GM12878 (cell line): Measurements from ENCODE around the gene INSC. TPM values are rescaled to one million over a fixed set of nuclear protein-coding genes. Genes with fewer than 3 reads are reported as not detected.

Source experiments
- ATAC-seq: fragments of 200-7000 bp; cut with Tn5 transposase; 3 replicates; pipeline ENCODE4 v1.9.1; 2020; ENCODE audit warnings: mild to moderate bottlenecking, moderate library complexity
- BruUV-seq: library from RNA; stranded (reverse); fragments of 400-500 nt; replicated peaks from 2 replicates; lab custom pipeline; 2021; lab: Mats Ljungman, UMichigan
- CTCF ChIA-PET: fragments of 300-600 bp; sonication (Branson Sonifier 250); formaldehyde crosslinking; extraction: SDS; loops from one replicate; lab custom pipeline; 2021; ENCODE audit warnings: inconsistent platforms; lab: Yijun Ruan, JAX
- POLR2A ChIA-PET: fragments of 350-600 bp; formaldehyde crosslinking; extraction: SDS; loops from one replicate; lab custom pipeline; 2021; ENCODE audit warnings: inconsistent platforms; lab: Charles Lee
- RAD21 ChIA-PET: fragments of 300-600 bp; sonication (Branson Sonifier 250); formaldehyde crosslinking; loops from one replicate; lab custom pipeline; 2023; ENCODE audit warnings: antibody characterized with exemption; ENCODE audit not compliant: unreplicated experiment; lab: Charles Lee
- SMC1A ChIA-PET: fragments of 300-600 bp; sonication (Branson Sonifier 250); formaldehyde crosslinking; loops from one replicate; lab custom pipeline; 2023; ENCODE audit not compliant: unreplicated experiment, uncharacterized antibody; lab: Charles Lee
- DNase-seq: peaks from one replicate; pipeline ENCODE4 v3.0.0-alpha.2; 2011; ENCODE audit warnings: low read depth, low spot score
- FAIRE-seq: peaks from 3 replicates; lab custom pipeline; 2011; peaks lifted over from hg19 to GRCh38; lab: Jason Lieb, UNC
- H2AFZ ChIP-seq: 2 replicates; pipeline ENCODE4 v1.6.0; 2011; ENCODE audit warnings: low read depth, low read length, control low read depth; ENCODE audit not compliant: control insufficient read depth
- H3K27ac ChIP-seq: 2 replicates; pipeline ENCODE4 v1.5.1; 2011; ENCODE audit warnings: control low read depth; ENCODE audit not compliant: control insufficient read depth, insufficient read depth
- H3K27me3 ChIP-seq, 2 experiments: replicated peaks in 1 of 2; 2 replicates each; pipeline versions ENCODE4 v1.6.0 to v1.6.1; 2011; ENCODE audit warnings: low read length in 1 of 2; ENCODE audit not compliant: control insufficient read depth in 2 of 2, insufficient read depth in 2 of 2
- H3K36me3 ChIP-seq, 2 experiments: 2 replicates each; pipeline ENCODE4 v1.5.1; 2011; ENCODE audit warnings: low read length in 1 of 2; ENCODE audit not compliant: control insufficient read depth in 2 of 2, insufficient read depth in 2 of 2
- H3K4me1 ChIP-seq: 2 replicates; pipeline ENCODE4 v1.6.1; 2011; ENCODE audit warnings: mild to moderate bottlenecking, low read length, moderate library complexity, mixed read lengths; ENCODE audit not compliant: control insufficient read depth, insufficient read depth
- H3K4me2 ChIP-seq: 2 replicates; pipeline ENCODE4 v1.6.0; 2011; ENCODE audit warnings: control low read depth; ENCODE audit not compliant: control insufficient read depth, insufficient read depth
- H3K4me3 ChIP-seq: fragments of 200-600 bp; sonication (generic); 2 replicates; pipeline ENCODE4 v1.5.1; 2016
- H3K79me2 ChIP-seq: 2 replicates; pipeline ENCODE4 v1.6.0; 2011; ENCODE audit warnings: low read length; ENCODE audit not compliant: control insufficient read depth, insufficient read depth
- H3K9ac ChIP-seq: 2 replicates; pipeline ENCODE4 v1.8.0; 2011; ENCODE audit warnings: low read length, control low read depth, mixed read lengths; ENCODE audit not compliant: control insufficient read depth, insufficient read depth
- H3K9me3 ChIP-seq: replicated peaks from 3 replicates; pipeline ENCODE4 v1.5.1; 2011; ENCODE audit warnings: mild to moderate bottlenecking, low read length; ENCODE audit not compliant: control insufficient read depth, insufficient read depth
- H4K20me1 ChIP-seq: 2 replicates; pipeline ENCODE4 v1.6.0; 2011; ENCODE audit not compliant: control insufficient read depth, insufficient read depth
- ETV6 ChIP-seq, 2 experiments: fragments of 450-650 bp in 1 of 2; IDR thresholded peaks in 1 of 2; conservative IDR thresholded peaks in 1 of 2; 2 replicates each; pipeline ENCODE4 v1.6.1; 2014; ENCODE audit warnings: antibody characterized with exemption in 1 of 2, borderline replicate concordance in 1 of 2, low read depth in 1 of 2, mild to moderate bottlenecking in 1 of 2, moderate library complexity in 1 of 2
- PRDM15 ChIP-seq: fragments of 450-650 bp; formaldehyde crosslinking; IDR thresholded peaks from 2 replicates; pipeline ENCODE4 v1.4.0; 2020; ENCODE audit warnings: mild to moderate bottlenecking, moderate library complexity
- SREBF1 ChIP-seq: IDR thresholded peaks from 2 replicates; pipeline ENCODE4 v1.6.1; 2012; ENCODE audit warnings: mild to moderate bottlenecking, low read length
- WGBS: methylation state at CpG from one replicate; pipeline ENCODE4 v1.1.6; 2016; ENCODE audit warnings: low lambda C conversion rate; ENCODE audit not compliant: insufficient replicate concordance, insufficient coverage; ENCODE audit errors: missing lambda C conversion rate; 5-methylcytosine and 5-hydroxymethylcytosine counted together
- in situ Hi-C: fragments of 300-500 bp; cut with MboI; formaldehyde crosslinking; loops from 9 replicates; pipeline ENCODE4 v1.14.3; 2018; ENCODE audit warnings: mixed read lengths
- intact Hi-C: fragments of 100-400 bp; cut with micrococcal nuclease; formaldehyde crosslinking; loops from one replicate; pipeline ENCODE4 v1.14.2; 2022; ENCODE audit not compliant: unreplicated experiment
- polyA plus RNA-seq, 11 experiments: library from polyadenylated mRNA; depleted of rRNA in 4 of 11; unstranded in 6 of 11; stranded (reverse) in 5 of 11; fragments of >200 nt; fragmentation: Nextera tagmentation in 4 of 11; fragmentation: Illumina TruSeq in 1 of 11; extraction: Ambion mirVana in 4 of 11; extraction: Trizol in 1 of 11; gene quantifications; 1 replicate in 1 of 11; 2 replicates in 10 of 11; pipeline versions ENCODE4 v1.2.1 to v1.2.3, GENCODE V29; 2011 to 2016; ENCODE audit warnings: inconsistent platforms in 2 of 11, missing spikeins in 2 of 11, low read depth in 1 of 11
- total RNA-seq, 4 experiments: library from RNA; depleted of rRNA in 3 of 4; stranded (reverse); fragments of >200 nt in 3 of 4; fragmentation: Illumina TruSeq in 1 of 4; extraction: Trizol in 1 of 4; gene quantifications; 2 replicates each; pipeline versions ENCODE4 v1.2.1 to v1.2.3, GENCODE V29; 2013 to 2021

INSC gene
- total and polyA plus RNA-seq, 10 of the 15 experiments (the other 5 are each of a cell fraction or from before 2014, with no cell fraction given): 0.13 to 0.33 TPM; not detected in 8

- Histone ChIP-seq H3K27me3 (no peaks in the 10 kb centered on the region), H3K4me1 (no peaks in the 10 kb centered on the region), H3K4me3 (no peak overlapping the region), H3K36me3 (no peaks in the 10 kb centered on the region), H3K79me2 (no peaks in the 10 kb centered on the region), H3K27ac (no peak overlapping the region), H3K9me3 (no peaks in the 10 kb centered on the region), H3K4me2 (no peak overlapping the region), H4K20me1 (no peaks in the 10 kb centered on the region), H3K9ac (no peak overlapping the region)
- intact Hi-C loops (no loop called here), in situ Hi-C loops (no loop called here)
- RAD21 ChIA-PET: no interaction called here
- CTCF ChIA-PET: interaction anchor here (1.4 kb wide), 1 partner anchor 14 kb away, joined by 3 read pairs; no protein-coding TSS in a partner anchor
- POLR2A ChIA-PET: no interaction called here
- no peak for ATAC-seq
- 59% methylated on average over 7 of the region's 7 CpGs for WGBS
- SMC1A ChIA-PET: no interaction called here
- TF ChIP-seq SREBF1: no peak
- no peak for TF ChIP-seq ETV6 (conservative IDR thresholded peaks at IDR 0.05 in 1 of 2, IDR thresholded peaks at IDR 0.05 in 1 of 2; ENCODE audit: borderline replicate concordance in 1 of 2, low read depth in 1 of 2)
- no peak for TF ChIP-seq PRDM15 (CRISPR knock-in tag)
- TF ChIP-seq, all 136 proteins: peak for 0
- BruUV-seq: no TSS peak
- H2AFZ ChIP-seq: no peak overlapping the region
- DNase-seq (no peak), FAIRE-seq (no peak)
Measured at GRCh38 chr11:15238856-15239255, 124.1 kb downstream of the INSC start.
